Right lobe of liver (tissue), 6 donors: ENCODE data around the gene SPPL2A. TPM values are rescaled to one million over a fixed set of nuclear protein-coding genes. Genes with fewer than 3 reads are reported as not detected.
A peak's percentile ranks its signal among the peaks of the same experiment; 100 is the strongest.

Source experiments
- ATAC-seq, 4 donors: fragments of 200-7000 bp; cut with Tn5 transposase; one replicate each; pipeline ENCODE4 v1.9.1; 2020; ENCODE audit warnings: mild to moderate bottlenecking in 4 of 4, moderate library complexity in 4 of 4
- DNase-seq, 3 donors: peaks; one replicate each; pipeline ENCODE4 v3.0.0-alpha.2; 2020
- H3K27ac ChIP-seq, 3 donors: fragments of 200-600 bp; one replicate each; pipeline ENCODE4 v1.8.0; 2022
- H3K27me3 ChIP-seq, 2 donors: fragments of 200-600 bp; one replicate each; pipeline ENCODE4 v1.8.0; 2022
- H3K36me3 ChIP-seq, 4 donors: fragments of 200-600 bp; sonication (generic) in 1 of 4; one replicate each; pipeline versions ENCODE4 v1.5.1 to v1.8.0; 2017 to 2022; ENCODE audit warnings: control low read depth in 1 of 4
- H3K4me1 ChIP-seq, 4 donors: fragments of 200-600 bp; sonication (generic) in 1 of 4; one replicate each; pipeline versions ENCODE4 v1.5.1 to v1.8.0; 2017 to 2022; ENCODE audit warnings: control low read depth in 1 of 4
- H3K4me3 ChIP-seq, 3 donors: fragments of 200-600 bp; one replicate each; pipeline ENCODE4 v1.8.0; 2022
- H3K9me3 ChIP-seq, 4 donors: fragments of 200-600 bp; sonication (generic) in 1 of 4; one replicate each; pipeline versions ENCODE4 v1.5.1 to v1.8.0; 2017 to 2022; ENCODE audit warnings: control low read depth in 1 of 4
- CTCF ChIP-seq, 4 donors: fragments of 200-600 bp in 3 of 4; fragments of 450-650 bp in 1 of 4; IDR thresholded peaks; one replicate each; pipeline versions ENCODE4 v1.5.1 to v1.8.0; 2016 to 2022; ENCODE audit warnings: antibody characterized with exemption in 4 of 4, mild to moderate bottlenecking in 2 of 4
- POLR2A ChIP-seq: fragments of 450-650 bp; IDR thresholded peaks from one replicate; pipeline ENCODE4 v1.6.1; 2017; ENCODE audit warnings: antibody characterized with exemption, mild to moderate bottlenecking
- WGBS: methylation state at CpG from one replicate; pipeline ENCODE4 v1.1.6; 2018; ENCODE audit warnings: low coverage, low lambda C conversion rate; ENCODE audit not compliant: insufficient coverage; ENCODE audit errors: missing lambda C conversion rate; 5-methylcytosine and 5-hydroxymethylcytosine counted together
- intact Hi-C, 2 donors: fragments of 100-400 bp; cut with DNase I; formaldehyde crosslinking; loops; one replicate each; pipeline versions ENCODE4 v1.11.2 to v1.14.1; 2022
- total RNA-seq, 6 experiments: library from RNA; depleted of rRNA in 2 of 6; stranded (reverse); fragments of >200 nt in 2 of 6; fragmentation: NEBNext Ultra II Directional in 3 of 6; extraction: Animal tissue kit (Norgen Biotek cat#: 25700) in 3 of 6; gene quantifications; one replicate each; pipeline versions ENCODE4 v1.1.0 to v1.2.4, GENCODE V29; 2016 to 2023
- donor health status: DM: no; HTN: yes; CAD: no.
- donor health status: DM: no; HTN: no; CAD: no.
- donor health status: DM: no; HTN: no; CAD: no.
- donor health status: DM: no; HTN: yes; CAD: no.
- donor health status: DM: no; HTN: yes; CAD: no.

The SPPL2A gene
- total RNA-seq, 6 experiments from 2014 or later = 94.0 to 239 (median 120) TPM

- intact Hi-C loops = loop anchor here in 1 of 2 donors (10.0 kb wide), 1 partner anchor 205 kb away; no protein-coding TSS in a partner anchor
These were observed 95.4 kb downstream of the SPPL2A start for GRCh38 chr15:50670115-50670514.

GRCh38 chr15:50669611-50670010 is 95.9 kb downstream of the SPPL2A start:
- TF ChIP-seq POLR2A (no peak), CTCF (IDR thresholded peaks at IDR 0.05) (no peak)
- H3K27ac ChIP-seq = no peak overlapping the region
- DNase-seq (no peak), ATAC-seq (peak; percentile 67 to 90 (median 82))
- no peaks in the 10 kb centered on the region for H3K27me3 ChIP-seq
- no peak overlapping the region for H3K4me3 ChIP-seq
- intact Hi-C loops = loop anchor here in 1 of 2 donors (10.0 kb wide), 1 partner anchor 205 kb away; no protein-coding TSS in a partner anchor
- peaks cover 0 to 22% (median 7%) of the 10 kb centered on the region in 4 donors for H3K4me1 ChIP-seq
- H3K9me3 ChIP-seq = no peaks in the 10 kb centered on the region
- H3K36me3 ChIP-seq = no peaks in the 10 kb centered on the region
- 72% methylated on average over 1 of the region's 1 CpG for WGBS

More at GRCh38 chr15:50670115-50670514, 95.4 kb downstream of the SPPL2A start:
- Histone ChIP-seq H3K4me3 (no peak overlapping the region), H3K27ac (no peak overlapping the region), H3K36me3 (no peaks in the 10 kb centered on the region), H3K9me3 (no peaks in the 10 kb centered on the region), H3K27me3 (no peaks in the 10 kb centered on the region), H3K4me1 (peaks cover 0 to 22% (median 7%) of the 10 kb centered on the region in 4 donors)
- no peak for DNase-seq
- TF ChIP-seq CTCF (IDR thresholded peaks at IDR 0.05) (no peak), POLR2A (no peak)
- WGBS = 45% methylated on average over 2 of the region's 2 CpGs
- peak in 1 of 4 donors; percentile 23 for ATAC-seq

- intact Hi-C loops = no loop called here
- H3K27me3 ChIP-seq = no peaks in the 10 kb centered on the region
- H3K4me1 ChIP-seq = peaks cover 0 to 22% (median 7%) of the 10 kb centered on the region in 4 donors
- 78% methylated on average over 5 of the region's 5 CpGs for WGBS
- H3K4me3 ChIP-seq = no peak overlapping the region
- ATAC-seq (no peak), DNase-seq (no peak)
- H3K9me3 ChIP-seq = no peaks in the 10 kb centered on the region
- H3K36me3 ChIP-seq = peaks cover 0 to 19% (median 1%) of the 10 kb centered on the region in 4 donors
- TF ChIP-seq POLR2A (no peak), CTCF (IDR thresholded peaks at IDR 0.05) (no peak)
- no peak overlapping the region for H3K27ac ChIP-seq
These were observed 99.6 kb downstream of the SPPL2A start for GRCh38 chr15:50665938-50666337.

GRCh38 chr15:50655555-50655954 is 110.0 kb downstream of the SPPL2A start:
- H3K27ac ChIP-seq = no peak overlapping the region
- intact Hi-C loops = no loop called here
- 81% methylated on average over 3 of the region's 4 CpGs for WGBS
- H3K36me3 ChIP-seq = peaks cover 0 to 51% (median 15%) of the 10 kb centered on the region in 4 donors
- no peaks in the 10 kb centered on the region for H3K27me3 ChIP-seq
- no peaks in the 10 kb centered on the region for H3K4me1 ChIP-seq
- ATAC-seq (no peak), DNase-seq (no peak)
- H3K4me3 ChIP-seq = no peak overlapping the region
- H3K9me3 ChIP-seq = no peaks in the 10 kb centered on the region
- TF ChIP-seq CTCF (IDR thresholded peaks at IDR 0.05) (no peak), POLR2A (no peak)
